HG03108 (cell line): ENCODE data around the gene CBLIF.
A peak's percentile ranks its signal among the peaks of the same experiment; 100 is the strongest.
"Not testable (repeated sequence)": the region's sequence is repeated elsewhere in the genome, so short reads cannot be mapped to it uniquely, and the experiment has no call there.

Experiments
- ATAC-seq: cut with Tn5 transposase; IDR thresholded peaks from one replicate; pipeline ENCODE4 v1.9.1; 2021; ENCODE audit warnings: moderate library complexity; ENCODE audit not compliant: unreplicated experiment

The CBLIF gene

DNA sequence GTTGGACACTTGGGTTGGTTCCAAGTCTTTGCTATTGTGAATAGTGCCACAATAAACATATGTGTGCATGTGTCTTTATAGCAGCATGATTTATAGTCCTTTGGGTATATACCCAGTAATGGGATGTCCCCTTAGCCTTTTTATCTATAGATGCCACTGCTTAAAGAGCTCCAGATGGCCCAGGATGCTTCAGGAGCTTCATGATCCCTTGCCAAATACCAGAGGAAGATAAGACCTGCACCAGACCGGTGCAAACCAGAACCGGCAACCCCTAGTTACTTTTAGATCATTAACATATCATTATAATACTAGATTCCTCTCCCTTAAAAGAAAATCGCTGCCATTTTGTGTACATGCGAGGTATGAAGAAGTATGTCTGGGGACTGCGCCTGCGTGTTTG is 3.1 kb upstream of the CBLIF start:
- not testable (repeated sequence) for ATAC-seq

- ATAC-seq = no peak
Observed at GRCh38 chr11:59847626-59848025, 2.3 kb upstream of the CBLIF start.

DNA sequence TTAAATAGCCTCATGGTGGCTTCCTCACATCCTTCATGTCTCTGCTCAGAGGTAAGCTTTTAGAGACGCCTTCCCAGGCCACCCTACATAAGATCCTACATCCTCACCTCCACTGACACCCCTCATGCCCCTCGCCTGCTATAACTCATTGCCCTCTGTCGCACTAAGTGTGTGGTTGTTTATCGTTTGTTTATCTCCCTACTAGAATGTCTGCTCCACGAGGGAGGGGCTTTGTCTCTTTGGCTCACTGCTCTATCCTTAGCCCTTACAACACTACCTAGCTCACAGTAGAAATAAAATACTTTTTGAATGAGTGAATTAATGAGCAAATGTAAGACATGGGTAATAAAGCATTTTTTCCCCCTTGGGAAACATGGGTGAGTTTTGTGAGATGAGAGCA is 1.3 kb upstream of the CBLIF start:
- no peak for ATAC-seq

GRCh38 chr11:59842316-59842715 is 3.0 kb downstream of the CBLIF start:
- no peak for ATAC-seq

GRCh38 chr11:59841514-59841913 is 3.8 kb downstream of the CBLIF start:
- ATAC-seq = no peak

DNA sequence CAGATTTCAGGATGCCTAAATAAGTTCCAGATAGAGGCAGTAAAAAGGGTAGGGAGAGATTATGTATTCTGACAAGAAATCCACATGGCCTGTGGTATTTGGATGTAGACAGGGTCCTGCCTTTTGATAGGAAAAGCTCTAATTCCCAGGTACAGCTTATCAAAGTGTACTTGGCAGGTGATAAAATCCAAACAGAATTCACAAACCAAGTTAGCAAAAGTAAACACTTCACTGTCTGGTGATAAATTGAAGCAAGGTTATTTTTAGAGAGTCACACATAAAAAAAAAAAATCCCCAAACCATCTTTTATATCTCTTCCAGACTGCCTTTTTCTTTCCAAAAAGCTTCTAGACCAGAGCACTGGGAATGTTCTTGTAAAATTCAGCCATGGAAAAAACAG is 5.7 kb downstream of the CBLIF start:
- no peak for ATAC-seq

DNA sequence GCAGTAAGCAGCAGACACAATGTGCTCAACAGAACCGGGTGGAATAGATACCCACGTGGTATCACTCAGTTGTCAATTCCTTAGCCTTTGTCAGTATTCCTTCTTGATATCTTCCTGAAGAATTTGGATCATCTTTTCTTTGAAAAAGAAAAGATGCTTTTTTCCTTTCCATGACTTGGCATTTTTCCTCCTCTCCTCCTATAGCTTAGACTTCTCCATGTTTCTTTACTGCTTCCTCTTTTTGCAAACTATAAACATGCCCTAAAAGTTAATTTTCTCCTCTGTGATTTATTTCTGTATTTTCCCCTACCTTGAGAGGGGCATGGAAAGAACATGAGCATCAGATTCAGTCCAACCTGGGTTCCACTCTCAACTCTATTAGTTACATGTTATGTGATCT is 11.7 kb downstream of the CBLIF start:
- no peak for ATAC-seq

- no peak for ATAC-seq
Observed at GRCh38 chr11:59829358-59829757, 15.9 kb downstream of the CBLIF start.

- ATAC-seq = peak; percentile 86
Observed at GRCh38 chr11:59822989-59823566, 22.2 kb downstream of the CBLIF start.

- no peak for ATAC-seq
Observed at GRCh38 chr11:59818572-59818971, 26.7 kb downstream of the CBLIF start.

DNA sequence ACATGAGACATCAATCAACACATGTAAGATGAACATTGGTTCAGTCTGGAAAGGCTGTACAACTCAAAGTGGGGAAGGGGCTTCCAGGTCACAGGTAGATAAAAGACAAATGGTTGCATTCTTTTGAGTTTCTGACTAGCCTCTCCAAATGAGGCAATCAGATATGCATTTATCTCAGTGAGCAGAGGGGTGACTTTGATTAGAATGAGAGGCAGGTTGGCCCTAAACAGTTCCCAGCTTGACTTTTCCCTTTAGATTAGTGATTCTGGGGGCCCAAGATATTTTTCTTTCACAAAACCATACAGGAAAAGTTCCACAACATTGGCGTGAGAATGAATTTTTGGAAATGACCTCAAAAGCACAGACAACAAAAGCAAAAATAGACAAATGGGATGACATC is 28.9 kb downstream of the CBLIF start:
- ATAC-seq = not testable (repeated sequence)

GRCh38 chr11:59815754-59816153 is 29.5 kb downstream of the CBLIF start:
- ATAC-seq = no peak

DNA sequence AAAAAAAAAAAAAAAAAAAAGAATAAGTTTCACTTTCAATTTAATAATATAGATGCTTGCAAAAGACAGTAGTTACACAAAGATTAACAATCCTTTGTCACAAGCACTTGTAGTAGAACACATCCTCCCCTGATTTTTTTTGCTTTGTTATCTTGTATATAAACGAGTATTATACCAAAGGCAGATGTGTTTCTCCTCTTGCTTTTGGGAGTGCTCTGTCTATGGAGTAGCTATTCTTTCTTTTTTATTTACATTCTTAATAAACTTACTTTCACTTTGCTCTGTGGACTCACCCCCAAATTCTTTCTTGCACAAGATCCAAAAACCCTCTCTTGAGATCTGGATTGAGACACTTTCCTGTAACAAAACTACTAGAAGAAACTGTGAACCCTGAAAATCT is 31.3 kb downstream of the CBLIF start:
- no peak for ATAC-seq

- no peak for ATAC-seq
Observed at GRCh38 chr11:59813364-59813763, 31.9 kb downstream of the CBLIF start.

GRCh38 chr11:59812220-59812619 is 33.1 kb downstream of the CBLIF start:
- ATAC-seq = no peak

- ATAC-seq = no peak
Observed at GRCh38 chr11:59810911-59811259, 34.4 kb downstream of the CBLIF start.

GRCh38 chr11:59810189-59810910 is 34.9 kb downstream of the CBLIF start, which contains the start of gene MRPL16:
Gene MRPL16 (minus strand): TSS chr11:59810778. CDS start chr11:59810658, 120 bp downstream.
- ATAC-seq = peak; percentile 95

GRCh38 chr11:59807047-59807610 is 38.2 kb downstream of the CBLIF start:
- no peak for ATAC-seq

- ATAC-seq = no peak
Observed at GRCh38 chr11:59804061-59804460, 41.2 kb downstream of the CBLIF start.

DNA sequence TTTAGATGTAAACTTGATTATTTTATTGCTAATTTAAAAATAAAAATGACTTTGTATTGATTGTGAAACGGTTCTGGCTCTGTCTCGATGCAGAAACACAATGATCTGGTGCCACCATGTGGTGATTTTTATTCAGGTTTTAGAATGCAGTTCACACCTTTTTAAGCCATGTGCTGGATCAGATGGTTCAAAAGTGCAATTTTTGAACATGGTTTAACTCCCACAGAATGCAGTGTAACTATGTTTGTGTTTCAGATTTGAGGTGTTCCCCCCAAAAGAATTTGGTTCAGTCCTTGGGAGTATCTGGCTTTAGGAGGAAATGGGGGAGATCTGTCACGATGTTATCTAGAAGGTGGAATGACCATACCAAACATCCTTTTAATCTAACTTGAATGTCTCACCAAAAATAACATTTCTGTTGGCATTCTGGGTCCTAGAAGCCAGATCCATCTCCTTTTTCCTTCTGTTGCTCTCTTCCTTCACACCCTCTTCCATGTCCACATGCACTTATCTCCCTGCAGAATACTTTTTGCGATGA is 42.6 kb downstream of the CBLIF start:
- peak; percentile 56 for ATAC-seq

GRCh38 chr11:59801981-59802638 is 43.2 kb downstream of the CBLIF start:
- no peak for ATAC-seq
